Uterus (tissue), 4 donors: ENCODE data around the gene LTBP4. TPM values are rescaled to one million over a fixed set of nuclear protein-coding genes. Genes with fewer than 3 reads are reported as not detected.

Source experiments
- DNase-seq, 2 donors: peaks; one replicate each; pipeline ENCODE4 v3.0.0-alpha.2; 2019 to 2020
- H3K27ac ChIP-seq, 2 donors: fragments of 200-600 bp; sonication (generic); 1 replicate in 1 of 2; 2 replicates in 1 of 2; pipeline ENCODE4 v1.5.1; 2016 to 2018
- H3K27me3 ChIP-seq, 2 donors: fragments of 200-600 bp; sonication (generic); one replicate each; pipeline ENCODE4 v1.5.1; 2018 to 2019; ENCODE audit warnings: control low read depth in 1 of 2
- H3K36me3 ChIP-seq, 2 donors: fragments of 200-600 bp; sonication (generic); one replicate each; pipeline ENCODE4 v1.5.1; 2019; ENCODE audit warnings: control low read depth in 1 of 2
- H3K4me1 ChIP-seq, 2 donors: fragments of 200-600 bp; sonication (generic); one replicate each; pipeline ENCODE4 v1.5.1; 2018 to 2019; ENCODE audit warnings: control low read depth in 1 of 2
- H3K4me3 ChIP-seq, 2 donors: fragments of 200-600 bp; sonication (generic); 1 replicate in 1 of 2; 2 replicates in 1 of 2; pipeline ENCODE4 v1.5.1; 2018 to 2019; ENCODE audit warnings: mild to moderate bottlenecking in 1 of 2
- H3K9me3 ChIP-seq, 2 donors: fragments of 200-600 bp; sonication (generic); one replicate each; pipeline ENCODE4 v1.5.1; 2019; ENCODE audit warnings: control low read depth in 1 of 2
- CTCF ChIP-seq, 4 experiments: fragments of 200-600 bp in 2 of 4; fragments of 450-650 bp in 2 of 4; sonication (generic) in 2 of 4; IDR thresholded peaks; one replicate each; pipeline ENCODE4 v1.5.1; 2016 to 2019; ENCODE audit warnings: antibody characterized with exemption in 4 of 4, mild to moderate bottlenecking in 2 of 4, moderate library complexity in 1 of 4
- POLR2A ChIP-seq, 2 donors: fragments of 450-650 bp; IDR thresholded peaks; one replicate each; pipeline ENCODE4 v1.6.1; 2016; ENCODE audit warnings: antibody characterized with exemption in 2 of 2, mild to moderate bottlenecking in 1 of 2, moderate library complexity in 1 of 2
- intact Hi-C: fragments of 100-400 bp; cut with DNase I; formaldehyde crosslinking; loops from one replicate; pipeline ENCODE4 v1.15.1; 2023; ENCODE audit warnings: low total_unique reads
- total RNA-seq, 4 donors: library from RNA; depleted of rRNA in 3 of 4; stranded (reverse); fragments of >200 nt in 3 of 4; gene quantifications; one replicate each; pipeline versions ENCODE4 v1.1.0 to v1.2.4, GENCODE V29; 2014 to 2023
- donor health status: DM: yes; HTN: yes; CAD: no.

The LTBP4 gene
- total RNA-seq, 4 donors from 2014 or later, result 163 to 1,000 (median 501) TPM

- intact Hi-C loops, result loop anchor here (5.0 to 10.0 kb wide), 2 partner anchors 146 to 1527 kb away; no protein-coding TSS in a partner anchor
- H3K4me3 ChIP-seq, result no peak overlapping the region
- H3K9me3 ChIP-seq, result no peaks in the 10 kb centered on the region
- H3K36me3 ChIP-seq, result no peaks in the 10 kb centered on the region
- H3K27ac ChIP-seq, result no peak overlapping the region
- no peak for DNase-seq
- H3K4me1 ChIP-seq, result no peaks in the 10 kb centered on the region
- no peaks in the 10 kb centered on the region for H3K27me3 ChIP-seq
- TF ChIP-seq POLR2A (IDR thresholded peaks at IDR 0.05) (no peak), CTCF (IDR thresholded peaks at IDR 0.05) (no peak)
Measured at GRCh38 chr19:40661616-40662015, 60.4 kb downstream of the LTBP4 start.

- TF ChIP-seq POLR2A (IDR thresholded peaks at IDR 0.05), result peak; percentile 23 to 53
- peak in 2 of 4 experiments; percentile 99 for TF ChIP-seq CTCF (IDR thresholded peaks at IDR 0.05)
- H3K4me1 ChIP-seq, result no peaks in the 10 kb centered on the region
- H3K4me3 ChIP-seq, result peak overlapping the region; percentile 39 to 47
- no peaks in the 10 kb centered on the region for H3K36me3 ChIP-seq
- peak overlapping the region; percentile 90 to 91 for H3K27ac ChIP-seq
- H3K9me3 ChIP-seq, result no peaks in the 10 kb centered on the region
- DNase-seq, result peak; percentile 93 to 96
- intact Hi-C loops, result loop anchor here (5.0 to 10.0 kb wide), 2 partner anchors 144 to 1528 kb away; no protein-coding TSS in a partner anchor
- no peaks in the 10 kb centered on the region for H3K27me3 ChIP-seq
Measured at GRCh38 chr19:40662925-40663694, 61.9 kb downstream of the LTBP4 start.

- intact Hi-C loops, result loop anchor here (5.0 to 10.0 kb wide), 2 partner anchors 143 to 1529 kb away; no protein-coding TSS in a partner anchor
- Histone ChIP-seq H3K4me3 (peak overlapping the region; percentile 39 to 47), H3K27me3 (no peaks in the 10 kb centered on the region), H3K36me3 (no peaks in the 10 kb centered on the region), H3K27ac (peak overlapping the region; percentile 90 to 91), H3K4me1 (no peaks in the 10 kb centered on the region), H3K9me3 (no peaks in the 10 kb centered on the region)
- DNase-seq, result peak; percentile 68 to 77
- TF ChIP-seq CTCF (IDR thresholded peaks at IDR 0.05), result no peak
- TF ChIP-seq POLR2A (IDR thresholded peaks at IDR 0.05), result no peak
Measured at GRCh38 chr19:40663695-40664692, 62.8 kb downstream of the LTBP4 start.

GRCh38 chr19:40666803-40667438 is 65.8 kb downstream of the LTBP4 start:
- no peak for DNase-seq
- Histone ChIP-seq H3K4me3 (no peak overlapping the region), H3K27me3 (no peaks in the 10 kb centered on the region), H3K27ac (peak overlapping the region in 1 of 2 donors; percentile 51), H3K36me3 (no peaks in the 10 kb centered on the region), H3K4me1 (no peaks in the 10 kb centered on the region), H3K9me3 (no peaks in the 10 kb centered on the region)
- intact Hi-C loops, result loop anchor here (10.0 kb wide), 1 partner anchor 1532 kb away; no protein-coding TSS in a partner anchor
- no peak for TF ChIP-seq POLR2A (IDR thresholded peaks at IDR 0.05)
- TF ChIP-seq CTCF (IDR thresholded peaks at IDR 0.05), result no peak
